ENCODE data around the gene PCSK7. TPM values are rescaled to one million over a fixed set of nuclear protein-coding genes. Genes with fewer than 3 reads are reported as not detected.

PCSK7 gene
- total RNA-seq, 1 experiment from 2014 or later: 28.4 TPM

GRCh38 chr11:117159892-117160291 is 72.0 kb downstream of the PCSK7 start:
- DNase-seq: no peak
- Histone ChIP-seq H3K27me3 (ENCODE audit: control insufficient read depth, insufficient read depth, low read length) (no peaks in the 10 kb centered on the region), H3K4me3 (ENCODE audit: insufficient read depth, low read depth, low read length) (no peak overlapping the region), H3K36me3 (replicated peaks; ENCODE audit: control insufficient read depth, insufficient read depth, low read length) (peaks cover 16% of the 10 kb centered on the region)

DNA sequence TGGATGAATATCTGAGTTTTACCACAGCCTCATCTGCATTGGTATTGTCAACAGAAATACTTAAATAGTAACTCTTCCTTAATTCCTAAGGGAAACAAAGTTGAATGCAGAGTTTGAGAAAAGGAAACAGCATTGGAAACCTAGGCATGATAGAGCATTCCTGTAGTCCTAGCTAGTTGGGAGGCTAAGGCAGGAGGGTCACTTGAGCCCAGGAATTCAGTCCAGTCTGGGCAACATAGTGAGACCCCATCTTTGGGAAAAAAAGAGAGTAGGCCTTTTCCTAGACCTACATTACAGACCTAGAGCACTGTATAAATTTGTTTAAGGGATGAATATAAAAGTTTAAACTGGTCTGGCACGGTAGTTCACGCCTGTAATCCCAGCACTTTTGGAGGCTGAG is 74.4 kb downstream of the PCSK7 start:
- Histone ChIP-seq H3K36me3 (replicated peaks; ENCODE audit: control insufficient read depth, insufficient read depth, low read length) (peaks cover 11% of the 10 kb centered on the region), H3K4me3 (ENCODE audit: insufficient read depth, low read depth, low read length) (no peak overlapping the region), H3K27me3 (ENCODE audit: control insufficient read depth, insufficient read depth, low read length) (no peaks in the 10 kb centered on the region)
- DNase-seq: no peak

GRCh38 chr11:117154468-117154867 is 77.4 kb downstream of the PCSK7 start:
- Histone ChIP-seq H3K4me3 (ENCODE audit: insufficient read depth, low read depth, low read length) (no peak overlapping the region), H3K27me3 (ENCODE audit: control insufficient read depth, insufficient read depth, low read length) (no peaks in the 10 kb centered on the region), H3K36me3 (replicated peaks; ENCODE audit: control insufficient read depth, insufficient read depth, low read length) (no peaks in the 10 kb centered on the region; the same call in none of the 2 replicates)
- no peak for DNase-seq

Other genes starting within 250 kb of the PCSK7 start
- 14.4 and 17.5 TPM in 2 replicates for gene SIK3, start 133.6 kb downstream of the PCSK7 start, total RNA-seq (2014; rRNA removed; shearing (Covaris generic))
- 138 and 159 TPM in 2 replicates for gene PAFAH1B2, start 87.8 kb downstream of the PCSK7 start, total RNA-seq (2014; rRNA removed; shearing (Covaris generic))
- 10.3 and 14.7 TPM in 2 replicates for gene SIDT2, start 53.3 kb downstream of the PCSK7 start, total RNA-seq (2014; rRNA removed; shearing (Covaris generic))
- gene TAGLN, start 32.7 kb downstream of the PCSK7 start, total RNA-seq (2014; rRNA removed; shearing (Covaris generic)): 188 and 343 TPM in 2 replicates
- gene RNF214, start 598 bp upstream of the PCSK7 start, total RNA-seq (2014; rRNA removed; shearing (Covaris generic)): 10.1 and 14.9 TPM in 2 replicates
- gene BACE1-AS, start 59.3 kb upstream of the PCSK7 start, total RNA-seq (2014; rRNA removed; shearing (Covaris generic)): 5.1 and 9.1 TPM in 2 replicates
- gene BACE1, start 84.2 kb upstream of the PCSK7 start, total RNA-seq (2014; rRNA removed; shearing (Covaris generic)): 7.4 and 12.4 TPM in 2 replicates
- 12.8 and 18.8 TPM in 2 replicates for gene CEP164, start 95.8 kb upstream of the PCSK7 start, total RNA-seq (2014; rRNA removed; shearing (Covaris generic))